ENCODE results near the gene CAMKK1. TPM values are rescaled to one million over a fixed set of nuclear protein-coding genes. Genes with fewer than 3 reads are reported as not detected.

Gene CAMKK1
- total RNA-seq, 1 experiment from 2014 or later, result 16.3 TPM

- no peak for TF ChIP-seq CTCF (conservative IDR thresholded peaks at IDR 0.05)
- no peak for TF ChIP-seq EZH2 (IDR thresholded peaks at IDR 0.05; ENCODE audit: low read depth)
- Histone ChIP-seq H3K9me2 (ENCODE audit: insufficient read depth) (no peaks in the 10 kb centered on the region), H3K4me2 (no peak overlapping the region), H3K79me2 (ENCODE audit: low read depth) (peaks cover 19% of the 10 kb centered on the region), H2AFZ (no peak overlapping the region), H3K9me3 (ENCODE audit: insufficient read depth, low read depth) (no peaks in the 10 kb centered on the region), H3K4me1 (replicated peaks; ENCODE audit: insufficient read depth) (peaks cover 9% of the 10 kb centered on the region), H3K4me3 (no peak overlapping the region), H3K27me3 (ENCODE audit: insufficient read depth, low read depth) (no peaks in the 10 kb centered on the region), H3F3A (ENCODE audit: insufficient read depth, low read depth) (peaks cover 13% of the 10 kb centered on the region; the same call in 1 of the 2 replicates), H3K36me3 (ENCODE audit: low read depth) (peaks cover 20% of the 10 kb centered on the region), H3K27ac (no peak overlapping the region), H4K20me1 (ENCODE audit: insufficient read depth) (peaks cover 16% of the 10 kb centered on the region)
- ChIA-PET POLR2A (ENCODE audit: unreplicated experiment) (no interaction called here), CTCF (no interaction called here)
- intact Hi-C loops (cut with micrococcal nuclease; ENCODE audit: unreplicated experiment), result no loop called here
- BruUV-seq (replicated peaks), result no TSS peak
- DNase-seq, result peak in 1 of 2 experiments; percentile 42
These were observed 57.2 kb downstream of the CAMKK1 start for GRCh38 chr17:3835410-3836229.

- H3K4me3 ChIP-seq, result no peak overlapping the region
- H3K79me2 ChIP-seq (ENCODE audit: low read depth), result peaks cover 19% of the 10 kb centered on the region
- no peaks in the 10 kb centered on the region for H3K9me3 ChIP-seq (ENCODE audit: insufficient read depth, low read depth)
- CTCF ChIA-PET, result no interaction called here
- no peaks in the 10 kb centered on the region for H3K9me2 ChIP-seq (ENCODE audit: insufficient read depth)
- peaks cover 15% of the 10 kb centered on the region for H3K36me3 ChIP-seq (ENCODE audit: low read depth)
- H3F3A ChIP-seq (ENCODE audit: insufficient read depth, low read depth), result peaks cover 13% of the 10 kb centered on the region; the same call in 1 of the 2 replicates
- POLR2A ChIA-PET (ENCODE audit: unreplicated experiment), result no interaction called here
- no peaks in the 10 kb centered on the region for H3K27me3 ChIP-seq (ENCODE audit: insufficient read depth, low read depth)
- no peak overlapping the region for H3K27ac ChIP-seq
- peaks cover 19% of the 10 kb centered on the region for H4K20me1 ChIP-seq (ENCODE audit: insufficient read depth)
- TF ChIP-seq CTCF (conservative IDR thresholded peaks at IDR 0.05) (no peak), EZH2 (IDR thresholded peaks at IDR 0.05; ENCODE audit: low read depth) (no peak)
- H3K4me2 ChIP-seq, result no peak overlapping the region
- H2AFZ ChIP-seq, result no peak overlapping the region
- no peak for DNase-seq
- no TSS peak for BruUV-seq (replicated peaks)
- peaks cover 9% of the 10 kb centered on the region for H3K4me1 ChIP-seq (replicated peaks; ENCODE audit: insufficient read depth)
- intact Hi-C loops (cut with micrococcal nuclease; ENCODE audit: unreplicated experiment), result no loop called here
These were observed 58.0 kb downstream of the CAMKK1 start for GRCh38 chr17:3834811-3835210.

- TF ChIP-seq EZH2 (IDR thresholded peaks at IDR 0.05; ENCODE audit: low read depth) (no peak), CTCF (conservative IDR thresholded peaks at IDR 0.05) (no peak)
- Histone ChIP-seq H3K9me3 (ENCODE audit: insufficient read depth, low read depth) (no peaks in the 10 kb centered on the region), H3K27ac (no peak overlapping the region), H3K4me1 (replicated peaks; ENCODE audit: insufficient read depth) (no peaks in the 10 kb centered on the region), H3K4me2 (no peak overlapping the region), H4K20me1 (ENCODE audit: insufficient read depth) (peaks cover 21% of the 10 kb centered on the region), H3F3A (ENCODE audit: insufficient read depth, low read depth) (peaks cover 19% of the 10 kb centered on the region; the same call in 1 of the 2 replicates), H2AFZ (no peak overlapping the region), H3K4me3 (no peak overlapping the region), H3K79me2 (ENCODE audit: low read depth) (no peaks in the 10 kb centered on the region), H3K36me3 (ENCODE audit: low read depth) (peaks cover 23% of the 10 kb centered on the region; the same call in 1 of the 2 replicates), H3K27me3 (ENCODE audit: insufficient read depth, low read depth) (no peaks in the 10 kb centered on the region), H3K9me2 (ENCODE audit: insufficient read depth) (no peaks in the 10 kb centered on the region)
- ChIA-PET POLR2A (ENCODE audit: unreplicated experiment) (no interaction called here), CTCF (no interaction called here)
- DNase-seq, result no peak
- no TSS peak for BruUV-seq (replicated peaks)
- intact Hi-C loops (cut with micrococcal nuclease; ENCODE audit: unreplicated experiment), result loop anchor here (5.0 to 10.0 kb wide), 2 partner anchors 147 to 784 kb away; no protein-coding TSS in a partner anchor
These were observed 64.0 kb downstream of the CAMKK1 start for GRCh38 chr17:3828852-3829232.
